Panc1 (cell line): ENCODE measurements around the gene DCC.

ENCODE experiments used
- POLR2AphosphoS5 ChIP-seq: IDR thresholded peaks from 2 replicates; pipeline ENCODE4 v1.6.1; 2012; ENCODE audit warnings: mild to moderate bottlenecking, low read depth, low read length, moderate library complexity
- SIN3A ChIP-seq: IDR thresholded peaks from 2 replicates; pipeline ENCODE4 v1.6.1; 2012; ENCODE audit warnings: low read depth, mild to moderate bottlenecking, low read length, moderate library complexity, borderline replicate concordance; ENCODE audit not compliant: insufficient read depth
- TCF7L2 ChIP-seq: IDR thresholded peaks from 2 replicates; pipeline ENCODE4 v1.6.1; 2011; ENCODE audit warnings: mild to moderate bottlenecking, low read depth, low read length, inconsistent platforms
- TF ChIP-seq, protein P1 (sequence below): fragments of 450-650 bp; IDR thresholded peaks from 2 replicates; pipeline ENCODE4 v1.5.1; 2017; ENCODE audit warnings: mild to moderate bottlenecking
- TF ChIP-seq, protein P2 (sequence below), 2 experiments: IDR thresholded peaks; 2 replicates each; pipeline ENCODE4 v1.6.1; 2011 to 2012; ENCODE audit warnings: low read depth in 2 of 2, control low read depth in 1 of 2, low read length in 1 of 2, mild to moderate bottlenecking in 1 of 2, moderate library complexity in 1 of 2; ENCODE audit not compliant: insufficient read depth in 1 of 2

DNA sequence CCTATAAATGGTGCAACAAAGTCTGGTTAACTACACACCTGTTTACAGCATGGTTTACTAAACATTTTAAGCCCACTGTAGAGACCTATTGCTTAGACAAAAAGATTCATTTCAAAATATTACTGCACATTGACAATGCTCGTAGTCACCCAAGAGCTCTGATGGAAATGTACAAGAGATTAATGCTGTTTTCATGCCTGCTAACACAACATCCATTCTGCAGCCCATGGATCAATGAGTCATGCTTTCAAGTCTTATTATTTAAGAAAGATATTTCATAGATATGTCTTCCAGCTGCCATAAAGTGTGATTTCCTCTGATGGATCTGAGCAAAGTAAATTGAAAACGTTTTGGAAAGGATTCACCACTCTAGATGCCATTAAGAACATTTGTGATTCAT is 1103.3 kb downstream of the DCC start:
- TF ChIP-seq, protein P1, sequence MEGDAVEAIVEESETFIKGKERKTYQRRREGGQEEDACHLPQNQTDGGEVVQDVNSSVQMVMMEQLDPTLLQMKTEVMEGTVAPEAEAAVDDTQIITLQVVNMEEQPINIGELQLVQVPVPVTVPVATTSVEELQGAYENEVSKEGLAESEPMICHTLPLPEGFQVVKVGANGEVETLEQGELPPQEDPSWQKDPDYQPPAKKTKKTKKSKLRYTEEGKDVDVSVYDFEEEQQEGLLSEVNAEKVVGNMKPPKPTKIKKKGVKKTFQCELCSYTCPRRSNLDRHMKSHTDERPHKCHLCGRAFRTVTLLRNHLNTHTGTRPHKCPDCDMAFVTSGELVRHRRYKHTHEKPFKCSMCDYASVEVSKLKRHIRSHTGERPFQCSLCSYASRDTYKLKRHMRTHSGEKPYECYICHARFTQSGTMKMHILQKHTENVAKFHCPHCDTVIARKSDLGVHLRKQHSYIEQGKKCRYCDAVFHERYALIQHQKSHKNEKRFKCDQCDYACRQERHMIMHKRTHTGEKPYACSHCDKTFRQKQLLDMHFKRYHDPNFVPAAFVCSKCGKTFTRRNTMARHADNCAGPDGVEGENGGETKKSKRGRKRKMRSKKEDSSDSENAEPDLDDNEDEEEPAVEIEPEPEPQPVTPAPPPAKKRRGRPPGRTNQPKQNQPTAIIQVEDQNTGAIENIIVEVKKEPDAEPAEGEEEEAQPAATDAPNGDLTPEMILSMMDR: no peak
- TF ChIP-seq POLR2AphosphoS5 (no peak), SIN3A (no peak), TCF7L2 (no peak)
- TF ChIP-seq, protein P2, sequence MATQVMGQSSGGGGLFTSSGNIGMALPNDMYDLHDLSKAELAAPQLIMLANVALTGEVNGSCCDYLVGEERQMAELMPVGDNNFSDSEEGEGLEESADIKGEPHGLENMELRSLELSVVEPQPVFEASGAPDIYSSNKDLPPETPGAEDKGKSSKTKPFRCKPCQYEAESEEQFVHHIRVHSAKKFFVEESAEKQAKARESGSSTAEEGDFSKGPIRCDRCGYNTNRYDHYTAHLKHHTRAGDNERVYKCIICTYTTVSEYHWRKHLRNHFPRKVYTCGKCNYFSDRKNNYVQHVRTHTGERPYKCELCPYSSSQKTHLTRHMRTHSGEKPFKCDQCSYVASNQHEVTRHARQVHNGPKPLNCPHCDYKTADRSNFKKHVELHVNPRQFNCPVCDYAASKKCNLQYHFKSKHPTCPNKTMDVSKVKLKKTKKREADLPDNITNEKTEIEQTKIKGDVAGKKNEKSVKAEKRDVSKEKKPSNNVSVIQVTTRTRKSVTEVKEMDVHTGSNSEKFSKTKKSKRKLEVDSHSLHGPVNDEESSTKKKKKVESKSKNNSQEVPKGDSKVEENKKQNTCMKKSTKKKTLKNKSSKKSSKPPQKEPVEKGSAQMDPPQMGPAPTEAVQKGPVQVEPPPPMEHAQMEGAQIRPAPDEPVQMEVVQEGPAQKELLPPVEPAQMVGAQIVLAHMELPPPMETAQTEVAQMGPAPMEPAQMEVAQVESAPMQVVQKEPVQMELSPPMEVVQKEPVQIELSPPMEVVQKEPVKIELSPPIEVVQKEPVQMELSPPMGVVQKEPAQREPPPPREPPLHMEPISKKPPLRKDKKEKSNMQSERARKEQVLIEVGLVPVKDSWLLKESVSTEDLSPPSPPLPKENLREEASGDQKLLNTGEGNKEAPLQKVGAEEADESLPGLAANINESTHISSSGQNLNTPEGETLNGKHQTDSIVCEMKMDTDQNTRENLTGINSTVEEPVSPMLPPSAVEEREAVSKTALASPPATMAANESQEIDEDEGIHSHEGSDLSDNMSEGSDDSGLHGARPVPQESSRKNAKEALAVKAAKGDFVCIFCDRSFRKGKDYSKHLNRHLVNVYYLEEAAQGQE (IDR thresholded peaks at IDR 0.05; ENCODE audit: insufficient read depth in 1 of 2, low read depth in 2 of 2, low read length in 1 of 2): no peak
